Fibroblast of lung (primary cell): ENCODE data around the gene KCNN4. TPM values are rescaled to one million over a fixed set of nuclear protein-coding genes. Genes with fewer than 3 reads are reported as not detected.

Experiments used
- DNase-seq, 2 donors: peaks; one replicate each; pipeline versions ENCODE4 v3.0.0 to v3.0.0-alpha.2; 2010; ENCODE audit warnings: low read depth in 2 of 2
- H2AFZ ChIP-seq: 2 replicates; pipeline ENCODE4 v1.5.1; 2012; ENCODE audit warnings: low read length, control low read depth, inconsistent platforms
- H3K27ac ChIP-seq: 2 replicates; pipeline ENCODE4 v1.5.1; 2011; ENCODE audit warnings: low read length, control low read depth; ENCODE audit not compliant: insufficient read depth
- H3K27me3 ChIP-seq: 2 replicates; pipeline ENCODE4 v1.5.1; 2011; ENCODE audit warnings: mild to moderate bottlenecking, low read length; ENCODE audit not compliant: control insufficient read depth, insufficient read depth
- H3K36me3 ChIP-seq: 2 replicates; pipeline ENCODE4 v1.5.1; 2011; ENCODE audit warnings: low read length; ENCODE audit not compliant: control insufficient read depth, insufficient read depth
- H3K4me1 ChIP-seq: 2 replicates; pipeline ENCODE4 v1.5.1; 2011; ENCODE audit warnings: low read length; ENCODE audit not compliant: control insufficient read depth, insufficient read depth; ENCODE audit errors: extremely low read depth
- H3K4me2 ChIP-seq: 2 replicates; pipeline ENCODE4 v1.5.1; 2011; ENCODE audit warnings: low read length, control low read depth; ENCODE audit not compliant: insufficient read depth; ENCODE audit errors: extremely low read depth
- H3K4me3 ChIP-seq, 4 experiments: fragments of 200-600 bp in 1 of 4; sonication (generic) in 1 of 4; replicated peaks in 1 of 4; 2 replicates each; pipeline ENCODE4 v1.5.1; 2011 to 2016; ENCODE audit warnings: low read length in 4 of 4, low read depth in 3 of 4, mild to moderate bottlenecking in 3 of 4, control low read depth in 2 of 4, inconsistent platforms in 1 of 4, mixed read lengths in 1 of 4; ENCODE audit not compliant: insufficient read depth in 1 of 4; ENCODE audit errors: control extremely low read depth in 1 of 4
- H3K79me2 ChIP-seq: 2 replicates; pipeline ENCODE4 v1.5.1; 2012; ENCODE audit warnings: mild to moderate bottlenecking, low read length, inconsistent platforms; ENCODE audit not compliant: control insufficient read depth, insufficient read depth
- H3K9ac ChIP-seq: 2 replicates; pipeline ENCODE4 v1.5.1; 2011; ENCODE audit warnings: mild to moderate bottlenecking, low read length, control low read depth; ENCODE audit not compliant: insufficient read depth
- H3K9me3 ChIP-seq: 2 replicates; pipeline ENCODE4 v1.5.1; 2012; ENCODE audit warnings: low read depth, low read length; ENCODE audit not compliant: control insufficient read depth, insufficient read depth
- H4K20me1 ChIP-seq: 2 replicates; pipeline ENCODE4 v1.5.1; 2011; ENCODE audit warnings: low read length; ENCODE audit not compliant: control insufficient read depth, insufficient read depth; ENCODE audit errors: extremely low read depth
- CTCF ChIP-seq, 2 donors: IDR thresholded peaks in 1 of 2; conservative IDR thresholded peaks in 1 of 2; 1 replicate in 1 of 2; 2 replicates in 1 of 2; pipeline ENCODE4 v1.5.1; 2011 to 2012; ENCODE audit warnings: low read length in 2 of 2, control low read depth in 1 of 2, inconsistent platforms in 1 of 2, low read depth in 1 of 2, mild to moderate bottlenecking in 1 of 2
- EZH2 ChIP-seq: IDR thresholded peaks from 2 replicates; pipeline ENCODE4 v1.5.1; 2012; ENCODE audit warnings: low read length, control low read depth, mild to moderate bottlenecking; ENCODE audit errors: missing control alignments
- polyA plus RNA-seq, 2 donors: library from polyadenylated mRNA; depleted of rRNA in 1 of 2; stranded (reverse) in 1 of 2; unstranded in 1 of 2; fragments of >200 nt; gene quantifications; 2 replicates each; pipeline ENCODE4 v1.2.1, GENCODE V29; 2011 to 2012; ENCODE audit warnings: missing spikeins in 1 of 2
- total RNA-seq: library from RNA; depleted of rRNA; stranded (reverse); fragments of >200 nt; gene quantifications from 2 replicates; pipeline ENCODE4 v1.2.1, GENCODE V29; 2014

KCNN4 gene
- total and polyA plus RNA-seq, 2 donors (not counting 1 experiment from before 2014, with no cell fraction given) = 0.41 to 0.83 TPM

DNA sequence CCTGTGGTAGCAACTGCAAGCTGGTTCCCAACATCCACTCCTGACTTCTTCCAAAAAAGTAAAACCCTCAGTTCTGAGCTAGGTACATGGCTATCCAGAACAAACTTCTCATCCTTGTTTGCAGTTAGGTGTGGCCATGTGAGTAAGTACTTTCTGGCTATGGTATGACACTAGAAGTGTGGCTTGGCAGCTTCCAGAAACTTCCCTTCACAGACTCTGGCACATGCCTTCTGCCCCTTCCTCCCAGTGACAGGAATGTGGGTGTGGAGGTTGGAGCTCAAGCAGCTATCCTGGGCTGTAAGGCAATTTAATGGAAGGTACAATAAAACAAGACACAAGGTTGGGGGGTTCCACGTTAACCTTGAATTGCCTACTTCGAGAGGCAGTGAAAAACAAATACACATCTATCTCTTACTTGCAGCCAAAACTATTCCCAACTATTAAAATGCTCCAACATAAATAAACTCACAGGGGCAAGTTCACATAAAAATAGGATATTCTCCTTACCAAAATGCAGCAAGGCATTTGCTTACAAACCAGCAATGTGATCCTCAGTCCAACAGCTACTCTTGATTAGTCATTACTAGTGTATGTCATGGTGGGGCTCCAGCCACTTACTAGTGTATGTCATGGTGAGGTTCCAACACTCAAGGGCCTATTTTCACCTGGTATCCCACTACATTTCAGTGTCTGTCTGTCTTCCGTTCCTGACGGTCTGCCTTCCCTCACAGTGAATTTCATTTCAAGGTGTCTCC lies 29.1 kb downstream of the KCNN4 start:
- H3K27ac ChIP-seq = no peak overlapping the region

DNA sequence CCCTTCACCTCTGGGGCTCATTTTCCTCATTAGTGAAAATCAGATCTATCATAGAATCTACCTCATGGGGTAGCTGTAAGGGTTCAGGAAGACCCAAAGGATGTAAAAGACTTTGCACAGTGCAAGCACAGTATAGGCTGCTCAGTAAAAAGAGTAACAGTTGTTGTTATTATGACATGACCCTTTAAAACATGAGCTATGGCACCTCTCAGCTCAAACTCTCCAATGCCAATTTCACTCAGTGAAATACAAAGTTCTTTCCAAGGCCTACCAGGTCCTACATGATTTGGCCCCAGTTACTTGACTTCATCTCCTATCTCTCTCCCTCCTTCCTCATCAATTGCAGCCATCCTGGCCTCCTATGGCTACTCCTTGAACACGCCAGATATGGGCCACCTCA lies 30.9 kb downstream of the KCNN4 start:
- Histone ChIP-seq H3K4me1 (peaks cover 16% of the 10 kb centered on the region), H3K27me3 (no peaks in the 10 kb centered on the region), H3K36me3 (peaks cover 21% of the 10 kb centered on the region), H3K27ac (no peak overlapping the region), H3K9me3 (no peaks in the 10 kb centered on the region), H3K4me2 (no peak overlapping the region), H3K9ac (no peak overlapping the region), H3K4me3 (no peak overlapping the region), H2AFZ (no peak overlapping the region), H4K20me1 (no peaks in the 10 kb centered on the region), H3K79me2 (peaks cover 23% of the 10 kb centered on the region)
- no peak for DNase-seq
- TF ChIP-seq CTCF (conservative IDR thresholded peaks at IDR 0.05 in 1 of 2, IDR thresholded peaks at IDR 0.05 in 1 of 2; ENCODE audit: low read depth in 1 of 2, low read length in 2 of 2) (no peak), EZH2 (no peak)

More for the DNA sequence above, 29.1 kb downstream of the KCNN4 start:
- Histone ChIP-seq H2AFZ (no peak overlapping the region), H3K4me1 (peaks cover 25% of the 10 kb centered on the region), H3K27me3 (no peaks in the 10 kb centered on the region), H3K9me3 (no peaks in the 10 kb centered on the region), H3K4me3 (no peak overlapping the region), H3K79me2 (peaks cover 23% of the 10 kb centered on the region), H4K20me1 (no peaks in the 10 kb centered on the region), H3K36me3 (peaks cover 21% of the 10 kb centered on the region), H3K9ac (no peak overlapping the region), H3K4me2 (no peak overlapping the region)
- peak in 1 of 2 donors; percentile 81 for DNase-seq
- TF ChIP-seq EZH2 = no peak
- TF ChIP-seq CTCF (conservative IDR thresholded peaks at IDR 0.05 in 1 of 2, IDR thresholded peaks at IDR 0.05 in 1 of 2; ENCODE audit: low read depth in 1 of 2, low read length in 2 of 2) = no peak

GRCh38 chr19:43749152-43749551 lies 31.6 kb downstream of the KCNN4 start:
- H3K9ac ChIP-seq = no peak overlapping the region
- no peak overlapping the region for H3K4me3 ChIP-seq
- H3K4me1 ChIP-seq = peaks cover 16% of the 10 kb centered on the region
- H2AFZ ChIP-seq = no peak overlapping the region
- no peaks in the 10 kb centered on the region for H3K9me3 ChIP-seq
- no peak for TF ChIP-seq CTCF (conservative IDR thresholded peaks at IDR 0.05 in 1 of 2, IDR thresholded peaks at IDR 0.05 in 1 of 2; ENCODE audit: low read depth in 1 of 2, low read length in 2 of 2)
- no peak for TF ChIP-seq EZH2
- H3K36me3 ChIP-seq = peaks cover 26% of the 10 kb centered on the region
- peaks cover 23% of the 10 kb centered on the region for H3K79me2 ChIP-seq
- H4K20me1 ChIP-seq = no peaks in the 10 kb centered on the region
- no peak for DNase-seq
- H3K27ac ChIP-seq = no peak overlapping the region
- no peaks in the 10 kb centered on the region for H3K27me3 ChIP-seq
- no peak overlapping the region for H3K4me2 ChIP-seq
